AG09319 (cell line): ENCODE results near the gene EIF5B.
"Not testable (repeated sequence)": the region's sequence is repeated elsewhere in the genome, so short reads cannot be mapped to it uniquely, and the experiment has no call there.

Experiments
- DNase-seq: peaks from one replicate; pipeline ENCODE4 v3.0.0-alpha.2; 2010; ENCODE audit warnings: low read depth; ENCODE audit errors: extremely low read depth
- TF ChIP-seq, protein P1 (sequence below): IDR thresholded peaks from 2 replicates; pipeline ENCODE4 v1.5.1; 2011; ENCODE audit warnings: low read depth, mild to moderate bottlenecking, inconsistent platforms, low read length, moderate library complexity

EIF5B gene

DNA sequence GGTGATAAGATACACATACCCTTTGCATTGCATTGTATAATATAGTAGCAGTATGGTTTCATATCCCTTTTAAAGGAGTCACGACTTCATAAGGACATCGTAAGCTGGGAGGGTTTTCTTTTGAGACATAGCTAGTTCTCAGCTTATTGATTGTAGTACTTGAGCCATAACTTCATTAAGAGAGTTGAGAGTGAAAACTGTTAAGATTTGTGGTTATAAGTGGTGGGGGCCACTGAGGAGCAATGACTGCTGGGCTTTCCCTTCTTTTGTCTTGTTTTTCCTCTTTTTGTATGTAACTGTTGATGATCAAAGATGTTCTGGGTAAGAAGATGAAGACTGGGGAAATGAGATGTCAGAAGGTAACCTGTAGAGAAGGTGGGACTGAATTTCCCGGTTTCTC, 11.0 kb downstream of the EIF5B start:
- TF ChIP-seq, protein P1, sequence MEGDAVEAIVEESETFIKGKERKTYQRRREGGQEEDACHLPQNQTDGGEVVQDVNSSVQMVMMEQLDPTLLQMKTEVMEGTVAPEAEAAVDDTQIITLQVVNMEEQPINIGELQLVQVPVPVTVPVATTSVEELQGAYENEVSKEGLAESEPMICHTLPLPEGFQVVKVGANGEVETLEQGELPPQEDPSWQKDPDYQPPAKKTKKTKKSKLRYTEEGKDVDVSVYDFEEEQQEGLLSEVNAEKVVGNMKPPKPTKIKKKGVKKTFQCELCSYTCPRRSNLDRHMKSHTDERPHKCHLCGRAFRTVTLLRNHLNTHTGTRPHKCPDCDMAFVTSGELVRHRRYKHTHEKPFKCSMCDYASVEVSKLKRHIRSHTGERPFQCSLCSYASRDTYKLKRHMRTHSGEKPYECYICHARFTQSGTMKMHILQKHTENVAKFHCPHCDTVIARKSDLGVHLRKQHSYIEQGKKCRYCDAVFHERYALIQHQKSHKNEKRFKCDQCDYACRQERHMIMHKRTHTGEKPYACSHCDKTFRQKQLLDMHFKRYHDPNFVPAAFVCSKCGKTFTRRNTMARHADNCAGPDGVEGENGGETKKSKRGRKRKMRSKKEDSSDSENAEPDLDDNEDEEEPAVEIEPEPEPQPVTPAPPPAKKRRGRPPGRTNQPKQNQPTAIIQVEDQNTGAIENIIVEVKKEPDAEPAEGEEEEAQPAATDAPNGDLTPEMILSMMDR: no peak
- DNase-seq: no peak

DNA sequence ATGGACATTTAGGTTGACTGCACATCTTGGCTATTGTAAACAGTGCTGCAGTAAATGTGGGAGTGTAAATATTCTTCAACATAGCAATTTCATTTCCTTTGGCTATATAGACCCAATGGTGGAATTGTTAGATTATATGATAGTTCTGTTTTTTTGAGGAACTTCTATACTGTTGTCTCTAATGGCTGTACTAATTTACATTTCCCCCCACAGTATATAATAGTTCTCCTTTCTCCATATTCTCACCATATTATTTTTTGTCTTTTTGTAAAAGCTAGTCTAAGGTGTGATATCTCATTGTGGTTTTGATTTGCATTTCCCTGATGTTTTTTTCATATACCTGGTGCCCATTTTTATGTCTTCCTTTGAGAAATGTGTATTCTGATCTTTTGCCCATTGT, 13.0 kb downstream of the EIF5B start:
- TF ChIP-seq, protein P1: no peak
- DNase-seq: no peak

DNA sequence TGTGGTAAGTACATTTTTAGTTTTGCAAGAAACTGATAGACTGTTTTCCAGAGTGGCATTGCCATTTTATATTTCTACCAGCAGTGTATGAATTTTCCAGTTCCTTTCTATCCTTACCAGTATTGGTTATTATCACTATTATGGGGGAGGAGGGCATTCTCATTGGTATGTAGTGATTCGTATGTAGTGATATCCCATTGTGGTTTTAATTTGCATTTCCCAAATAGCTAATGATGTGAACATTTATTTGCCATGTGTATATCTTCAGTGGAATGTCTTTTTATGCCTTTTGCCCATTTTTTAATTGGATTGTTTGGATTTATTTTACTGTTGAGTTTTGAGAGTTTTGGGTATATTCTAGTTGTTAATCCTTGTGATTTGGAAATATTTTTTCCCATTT, 16.9 kb downstream of the EIF5B start:
- no peak for DNase-seq
- TF ChIP-seq, protein P1: no peak

DNA sequence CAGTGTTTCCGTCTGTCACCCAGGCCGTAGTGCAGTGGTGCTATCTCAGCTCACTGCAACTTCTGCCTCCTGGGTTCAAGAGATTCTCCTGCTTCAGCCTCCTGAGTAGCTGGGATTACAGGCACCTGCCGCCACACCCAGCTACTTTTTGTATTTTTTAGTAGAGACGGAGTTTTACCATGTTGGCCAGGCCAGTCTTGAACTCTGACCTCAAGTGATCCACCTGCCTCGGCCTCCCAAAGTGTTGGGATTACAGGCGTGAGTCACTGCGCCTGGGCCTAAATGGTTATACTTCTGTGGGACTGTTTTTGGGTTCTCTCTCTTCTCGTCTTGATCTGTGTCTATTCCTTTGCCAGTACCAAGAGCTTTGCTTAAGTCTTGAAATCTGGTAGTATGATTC, 17.6 kb downstream of the EIF5B start:
- not testable (repeated sequence) for DNase-seq

DNA sequence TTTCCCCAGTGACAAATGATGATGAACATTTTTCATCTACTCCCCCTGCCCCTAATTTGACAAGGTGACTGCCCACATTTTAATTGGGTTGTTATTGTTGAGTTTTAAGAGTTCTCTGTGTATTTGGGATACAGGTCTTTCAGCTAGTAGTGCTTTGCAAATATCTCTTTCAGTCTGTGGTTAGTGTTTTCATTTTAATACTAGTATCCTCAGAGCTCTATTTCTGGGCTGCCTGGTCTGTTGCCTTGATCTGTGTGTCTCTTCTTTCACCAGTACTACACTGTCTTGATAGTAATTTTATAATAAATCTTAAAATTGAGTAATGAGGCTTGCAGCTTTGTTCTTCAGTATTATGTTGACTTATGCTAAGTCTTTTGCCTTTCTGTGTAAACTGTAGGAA, 19.7 kb downstream of the EIF5B start:
- TF ChIP-seq, protein P1: no peak
- no peak for DNase-seq

DNA sequence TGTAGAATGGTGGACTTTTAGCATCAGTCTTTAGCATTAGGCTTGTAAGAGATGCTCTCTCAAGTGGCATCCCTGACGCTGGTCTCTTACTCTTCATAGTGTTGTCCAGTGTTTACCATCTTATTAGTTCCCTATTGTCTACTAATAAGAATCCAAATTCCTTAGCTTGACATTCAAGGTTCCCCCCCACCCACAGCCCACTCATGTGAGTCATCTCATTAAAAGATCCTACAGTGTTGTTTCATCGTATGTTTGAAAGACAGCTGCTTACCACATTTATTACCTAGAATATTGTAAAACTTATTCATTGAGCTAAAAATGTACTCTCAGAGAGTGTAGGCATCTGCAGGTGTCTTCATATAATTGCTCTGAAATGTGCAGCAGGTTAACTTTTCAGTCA, 28.5 kb downstream of the EIF5B start:
- TF ChIP-seq, protein P1: no peak
- no peak for DNase-seq

DNA sequence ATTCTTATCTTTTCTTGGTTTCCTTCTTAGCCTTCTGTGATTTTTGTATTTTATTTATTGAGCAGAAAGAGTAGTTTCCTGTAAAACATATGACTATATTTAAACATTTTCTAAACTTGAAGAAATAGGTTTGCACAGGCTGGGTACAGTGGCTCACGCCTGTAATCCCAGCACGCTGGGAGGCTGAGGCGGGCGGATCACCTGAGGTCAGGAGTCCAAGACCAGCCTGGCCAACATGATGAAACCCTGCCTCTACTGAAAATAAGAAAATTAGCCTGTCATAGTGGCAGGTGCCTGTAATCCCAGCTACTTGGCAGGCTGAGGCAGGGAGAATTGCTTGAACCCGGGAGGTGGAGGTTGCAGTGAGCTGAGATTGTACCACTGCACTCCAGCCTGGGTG, 31.7 kb downstream of the EIF5B start:
- DNase-seq: not testable (repeated sequence)

DNA sequence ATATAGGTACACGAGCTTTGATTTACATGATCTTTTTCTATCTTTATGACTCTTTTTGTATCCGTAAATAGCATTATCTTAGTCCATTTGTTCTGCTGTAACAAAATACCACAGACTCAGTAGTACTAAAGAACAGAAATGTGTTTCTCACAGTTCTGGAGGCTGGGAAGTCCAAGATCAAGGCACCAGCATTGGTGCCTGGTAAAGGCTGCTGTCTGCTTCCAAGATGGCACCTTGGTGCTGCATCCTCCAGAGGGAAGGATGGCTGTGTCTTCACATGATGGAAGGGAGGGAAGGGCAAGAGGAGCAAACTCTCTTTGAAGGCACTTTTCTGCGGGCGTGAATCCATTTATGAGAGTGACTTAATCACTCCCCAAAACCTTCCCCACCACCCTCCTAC, 36.0 kb downstream of the EIF5B start:
- DNase-seq: no peak
- TF ChIP-seq, protein P1: no peak

DNA sequence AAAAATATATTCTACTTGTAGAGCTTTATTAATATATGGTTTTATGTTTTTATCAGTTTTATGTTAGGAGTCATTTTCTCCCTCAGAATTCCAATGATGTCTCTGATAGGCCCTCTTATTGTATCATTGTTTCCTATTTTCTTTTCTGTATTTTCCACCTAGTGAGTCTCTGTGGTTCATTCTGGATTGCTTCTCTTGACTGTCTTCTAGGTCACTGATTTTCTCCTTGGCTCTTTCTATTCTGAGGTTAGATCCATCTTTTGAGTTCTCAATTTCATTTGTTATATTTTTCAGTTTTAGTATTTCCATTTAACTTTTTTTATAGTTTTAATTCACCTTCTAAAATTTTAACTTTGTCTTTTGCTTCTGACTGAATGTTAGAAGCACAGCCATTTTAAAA, 37.6 kb downstream of the EIF5B start:
- no peak for DNase-seq
- TF ChIP-seq, protein P1: no peak
